Heart left ventricle (tissue), 16 donors: ENCODE measurements around the gene KCNMA1. TPM values are rescaled to one million over a fixed set of nuclear protein-coding genes. Genes with fewer than 3 reads are reported as not detected.

Source experiments
- ATAC-seq, 4 donors: fragments of 200-7000 bp; cut with Tn5 transposase; one replicate each; pipeline ENCODE4 v1.9.1; 2020 to 2022; ENCODE audit warnings: moderate library complexity in 4 of 4, mild to moderate bottlenecking in 3 of 4, moderate number of reproducible peaks in 1 of 4
- DNase-seq, 5 donors: peaks; one replicate each; pipeline ENCODE4 v3.0.0-alpha.2; 2020
- H3K27ac ChIP-seq, 12 donors: fragments of 200-600 bp; sonication (generic) in 4 of 12; one replicate each; pipeline versions ENCODE4 v1.5.0 to v1.8.0; 2016 to 2022; ENCODE audit warnings: mild to moderate bottlenecking in 2 of 12
- H3K27me3 ChIP-seq, 9 donors: fragments of 200-600 bp; sonication (generic) in 2 of 9; one replicate each; pipeline versions ENCODE4 v1.5.1 to v1.8.0; 2016 to 2022; ENCODE audit warnings: mild to moderate bottlenecking in 3 of 9
- H3K36me3 ChIP-seq, 9 donors: fragments of 200-600 bp; sonication (generic) in 2 of 9; one replicate each; pipeline versions ENCODE4 v1.5.0 to v1.8.0; 2018 to 2022; ENCODE audit warnings: mild to moderate bottlenecking in 2 of 9
- H3K4me1 ChIP-seq, 12 donors: fragments of 200-600 bp; sonication (generic) in 4 of 12; one replicate each; pipeline versions ENCODE4 v1.5.0 to v1.8.0; 2016 to 2022; ENCODE audit warnings: mild to moderate bottlenecking in 3 of 12
- H3K4me3 ChIP-seq, 12 donors: fragments of 200-600 bp; sonication (generic) in 4 of 12; one replicate each; pipeline versions ENCODE4 v1.5.0 to v1.8.0; 2017 to 2022; ENCODE audit warnings: mild to moderate bottlenecking in 9 of 12, moderate library complexity in 4 of 12
- H3K9me3 ChIP-seq, 12 donors: fragments of 200-600 bp; sonication (generic) in 4 of 12; one replicate each; pipeline versions ENCODE4 v1.5.0 to v1.8.0; 2016 to 2022; ENCODE audit warnings: mild to moderate bottlenecking in 1 of 12
- CTCF ChIP-seq, 12 donors: fragments of 200-600 bp; sonication (generic) in 4 of 12; IDR thresholded peaks; one replicate each; pipeline versions ENCODE4 v1.5.0 to v1.8.0; 2018 to 2022; ENCODE audit warnings: antibody characterized with exemption in 12 of 12, mild to moderate bottlenecking in 5 of 12
- POLR2A ChIP-seq, 2 donors: fragments of 450-650 bp; IDR thresholded peaks; one replicate each; pipeline ENCODE4 v1.6.1; 2017; ENCODE audit warnings: antibody characterized with exemption in 2 of 2, mild to moderate bottlenecking in 2 of 2, moderate library complexity in 2 of 2
- WGBS, 4 donors: extraction: QIAGEN DNeasy Blood & Tissue Kit in 2 of 4; methylation state at CpG; one replicate each; pipeline versions ENCODE4 v1.1.5 to v1.1.7; 2013 to 2018; 5-methylcytosine and 5-hydroxymethylcytosine counted together
- intact Hi-C, 10 donors: fragments of 100-400 bp; cut with DNase I; formaldehyde crosslinking; loops; one replicate each; pipeline versions ENCODE4 v1.11.1 to v1.14.2; 2022
- polyA plus RNA-seq, 2 donors: library from polyadenylated mRNA; stranded (reverse); fragments of 200-250 nt; gene quantifications; one replicate each; pipeline ENCODE4 v1.2.3, GENCODE V29; 2013
- total RNA-seq, 9 donors: library from RNA; depleted of rRNA in 2 of 9; stranded (reverse); fragments of >200 nt in 2 of 9; fragmentation: NEBNext Ultra II Directional in 3 of 9; extraction: Animal tissue kit (Norgen Biotek cat#: 25700) in 3 of 9; gene quantifications; one replicate each; pipeline versions ENCODE4 v1.1.0 to v1.2.4, GENCODE V29; 2016 to 2023
- donor health status: ischemic (EF 13 %, LVEDD 7.1; RV severe dilation, severe dysfunction).
- donor health status: healthy with polysubstance abuse.
- donor health status: DM: no; HTN: yes; CAD: no.
- donor health status: DM: no; HTN: no; CAD: no.
- donor health status: ischemic (EF 25% LVEDD 6.9; RV normal size, moderate dysfunction).
- donor health status: ischemic (EF 25% LVEDD 5.7; RV mildly dilated, moderate dysfunction).
- donor health status: healthy.
- donor health status: DM: yes; HTN: yes; CAD: no.
- donor health status: ischemic (EF 35%, LVEDD 5.7; RV mildly dilated, moderate dysfunction).
- donor health status: nonischemic (EF 11% LVEDD 7.7; RV severe dilation, severe dysfunction).
- donor health status: DM: yes; HTN: yes; CAD: no.
- donor health status: PGD.
- donor health status: ischemic (EF 29% LVEDD 5.4; RV normal size, mild dysfunction).
- donor health status: nonischemic (EF 23%, LVEDD 6.1; RV moderate dilation, normal function).

Gene KCNMA1
- total and polyA plus RNA-seq, 11 donors: 0.39 to 8.7 (median 1.7) TPM

- Histone ChIP-seq H3K9me3 (no peaks in the 10 kb centered on the region), H3K4me3 (no peak overlapping the region), H3K36me3 (no peaks in the 10 kb centered on the region), H3K27ac (no peak overlapping the region), H3K27me3 (no peaks in the 10 kb centered on the region), H3K4me1 (no peaks in the 10 kb centered on the region)
- 89 to 96% (median 94%) methylated on average over 5 of the region's 5 CpGs for WGBS, 4 donors
- DNase-seq (no peak), ATAC-seq (no peak)
- intact Hi-C loops: no loop called here
- TF ChIP-seq POLR2A (IDR thresholded peaks at IDR 0.05) (no peak), CTCF (IDR thresholded peaks at IDR 0.05) (no peak)
Measured at GRCh38 chr10:77474939-77475338, 162.7 kb downstream of the KCNMA1 start.

GRCh38 chr10:77474386-77474785, 163.2 kb downstream of the KCNMA1 start:
- H3K4me1 ChIP-seq: no peaks in the 10 kb centered on the region
- TF ChIP-seq POLR2A (IDR thresholded peaks at IDR 0.05) (no peak), CTCF (IDR thresholded peaks at IDR 0.05) (no peak)
- intact Hi-C loops: no loop called here
- no peak overlapping the region for H3K27ac ChIP-seq
- no peaks in the 10 kb centered on the region for H3K36me3 ChIP-seq
- H3K9me3 ChIP-seq: no peaks in the 10 kb centered on the region
- no peaks in the 10 kb centered on the region for H3K27me3 ChIP-seq
- ATAC-seq (no peak), DNase-seq (no peak)
- WGBS, 4 donors: 86 to 94% (median 91%) methylated on average over 7 of the region's 7 CpGs
- no peak overlapping the region for H3K4me3 ChIP-seq

- H3K4me1 ChIP-seq: no peaks in the 10 kb centered on the region
- no peaks in the 10 kb centered on the region for H3K36me3 ChIP-seq
- TF ChIP-seq POLR2A (IDR thresholded peaks at IDR 0.05): no peak
- no peak for TF ChIP-seq CTCF (IDR thresholded peaks at IDR 0.05)
- DNase-seq (no peak), ATAC-seq (no peak)
- no peaks in the 10 kb centered on the region for H3K27me3 ChIP-seq
- intact Hi-C loops: no loop called here
- no peak overlapping the region for H3K4me3 ChIP-seq
- no peak overlapping the region for H3K27ac ChIP-seq
- 94 to 96% (median 95%) methylated on average over 2 of the region's 2 CpGs for WGBS, 4 donors
- no peaks in the 10 kb centered on the region for H3K9me3 ChIP-seq
Measured at GRCh38 chr10:77472146-77472545, 165.5 kb downstream of the KCNMA1 start.

GRCh38 chr10:77471069-77471536, 166.5 kb downstream of the KCNMA1 start:
- H3K9me3 ChIP-seq: no peaks in the 10 kb centered on the region
- intact Hi-C loops: no loop called here
- H3K4me3 ChIP-seq: no peak overlapping the region
- H3K4me1 ChIP-seq: no peaks in the 10 kb centered on the region
- no peak for TF ChIP-seq CTCF (IDR thresholded peaks at IDR 0.05)
- TF ChIP-seq POLR2A (IDR thresholded peaks at IDR 0.05): no peak
- ATAC-seq (no peak), DNase-seq (no peak)
- no peaks in the 10 kb centered on the region for H3K27me3 ChIP-seq
- H3K36me3 ChIP-seq: no peaks in the 10 kb centered on the region
- WGBS, 4 donors: 94 to 100% (median 96%) methylated on average over 2 of the region's 2 CpGs
- no peak overlapping the region for H3K27ac ChIP-seq
